Measurements from ENCODE around the gene WDR13. TPM values are rescaled to one million over a fixed set of nuclear protein-coding genes. Genes with fewer than 3 reads are reported as not detected.
"Not testable (repeated sequence)": the region's sequence is repeated elsewhere in the genome, so short reads cannot be mapped to it uniquely, and the experiment has no call there.

Gene WDR13
- 38.6 TPM for total RNA-seq

- peak; percentile 90 for DNase-seq
These were observed at the start of gene WDR13 for GRCh38 chrX:48597353-48598264. TSS of gene WDR13 (plus strand) at chrX:48597492. CDS start at chrX:48597997, 505 bp downstream.

DNA sequence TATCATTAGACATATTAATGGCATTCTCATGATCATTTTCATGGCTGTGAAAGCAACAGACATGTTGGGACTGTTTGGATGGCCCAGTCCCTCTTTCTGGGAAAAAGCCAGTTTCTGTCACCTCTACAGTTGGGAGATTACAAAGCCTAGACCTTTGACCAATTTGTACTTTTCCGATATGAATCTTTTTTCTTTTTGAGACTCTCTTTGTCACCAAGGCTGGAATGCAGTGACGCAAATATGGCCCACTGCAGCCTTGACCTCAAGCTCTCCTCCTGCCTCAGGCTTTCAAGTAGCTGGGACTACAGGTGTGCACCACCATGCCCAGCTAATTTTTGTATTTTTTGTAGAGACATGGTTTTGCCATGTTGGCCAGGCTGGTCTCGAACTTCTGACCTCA lies 48.4 kb upstream of the WDR13 start:
- DNase-seq, result no peak

GRCh38 chrX:48555731-48556325 lies 41.5 kb upstream of the WDR13 start:
- DNase-seq, result not testable (repeated sequence)

DNA sequence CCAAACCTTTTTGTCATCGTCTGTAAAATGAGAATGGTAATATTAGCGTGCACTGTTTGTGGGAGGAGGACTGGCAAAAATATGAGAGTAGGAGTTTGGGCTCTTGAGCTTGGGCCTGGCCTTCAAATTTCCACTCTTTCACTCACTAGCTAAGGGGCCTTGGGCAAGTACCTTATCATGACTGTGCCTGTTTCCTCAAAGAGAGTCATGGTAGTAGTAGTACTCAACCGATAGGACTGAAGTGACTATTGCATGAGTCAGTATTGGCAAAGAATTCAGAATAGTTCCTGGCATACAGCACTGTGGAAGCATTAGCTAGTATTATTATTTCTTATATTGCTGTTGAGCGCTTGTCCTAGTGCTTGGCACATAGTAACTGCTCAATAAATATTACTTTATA lies 39.0 kb upstream of the WDR13 start:
- no peak for DNase-seq

DNA sequence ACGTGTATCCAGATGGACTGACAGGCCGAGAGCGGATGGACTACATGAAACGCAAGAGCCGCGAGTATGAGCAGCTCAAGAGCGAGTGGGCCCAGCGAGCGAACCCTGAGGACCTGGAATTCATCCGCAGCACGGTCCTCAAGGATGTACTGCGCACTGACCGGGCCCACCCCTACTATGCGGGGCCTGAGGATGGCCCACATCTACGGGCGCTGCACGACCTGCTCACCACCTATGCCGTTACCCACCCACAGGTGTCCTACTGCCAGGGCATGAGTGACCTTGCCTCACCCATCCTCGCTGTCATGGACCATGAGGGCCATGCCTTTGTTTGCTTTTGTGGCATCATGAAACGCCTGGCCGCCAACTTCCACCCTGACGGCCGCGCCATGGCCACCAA lies 37.7 kb upstream of the WDR13 start:
- no peak for DNase-seq

DNA sequence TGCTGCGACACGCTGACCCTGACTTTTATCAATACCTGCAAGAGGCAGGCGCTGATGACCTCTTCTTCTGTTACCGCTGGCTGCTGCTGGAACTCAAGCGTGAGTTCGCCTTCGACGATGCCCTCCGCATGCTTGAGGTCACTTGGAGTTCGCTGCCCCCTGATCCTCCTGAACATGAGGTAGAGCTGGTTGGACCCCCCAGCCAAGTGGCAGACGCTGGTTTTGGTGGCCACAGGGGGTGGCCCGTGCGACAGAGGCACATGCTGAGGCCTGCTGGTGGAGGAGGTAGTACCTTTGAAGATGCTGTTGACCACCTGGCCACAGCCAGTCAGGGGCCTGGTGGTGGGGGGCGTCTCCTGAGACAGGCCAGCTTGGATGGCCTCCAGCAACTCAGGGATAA lies 37.2 kb upstream of the WDR13 start:
- no peak for DNase-seq

GRCh38 chrX:48560681-48561080 lies 36.6 kb upstream of the WDR13 start:
- DNase-seq, result no peak

- DNase-seq, result no peak
These were observed 27.3 kb upstream of the WDR13 start for GRCh38 chrX:48569958-48570357.

GRCh38 chrX:48573690-48574269 lies 23.5 kb upstream of the WDR13 start:
- peak; percentile 53 for DNase-seq

DNA sequence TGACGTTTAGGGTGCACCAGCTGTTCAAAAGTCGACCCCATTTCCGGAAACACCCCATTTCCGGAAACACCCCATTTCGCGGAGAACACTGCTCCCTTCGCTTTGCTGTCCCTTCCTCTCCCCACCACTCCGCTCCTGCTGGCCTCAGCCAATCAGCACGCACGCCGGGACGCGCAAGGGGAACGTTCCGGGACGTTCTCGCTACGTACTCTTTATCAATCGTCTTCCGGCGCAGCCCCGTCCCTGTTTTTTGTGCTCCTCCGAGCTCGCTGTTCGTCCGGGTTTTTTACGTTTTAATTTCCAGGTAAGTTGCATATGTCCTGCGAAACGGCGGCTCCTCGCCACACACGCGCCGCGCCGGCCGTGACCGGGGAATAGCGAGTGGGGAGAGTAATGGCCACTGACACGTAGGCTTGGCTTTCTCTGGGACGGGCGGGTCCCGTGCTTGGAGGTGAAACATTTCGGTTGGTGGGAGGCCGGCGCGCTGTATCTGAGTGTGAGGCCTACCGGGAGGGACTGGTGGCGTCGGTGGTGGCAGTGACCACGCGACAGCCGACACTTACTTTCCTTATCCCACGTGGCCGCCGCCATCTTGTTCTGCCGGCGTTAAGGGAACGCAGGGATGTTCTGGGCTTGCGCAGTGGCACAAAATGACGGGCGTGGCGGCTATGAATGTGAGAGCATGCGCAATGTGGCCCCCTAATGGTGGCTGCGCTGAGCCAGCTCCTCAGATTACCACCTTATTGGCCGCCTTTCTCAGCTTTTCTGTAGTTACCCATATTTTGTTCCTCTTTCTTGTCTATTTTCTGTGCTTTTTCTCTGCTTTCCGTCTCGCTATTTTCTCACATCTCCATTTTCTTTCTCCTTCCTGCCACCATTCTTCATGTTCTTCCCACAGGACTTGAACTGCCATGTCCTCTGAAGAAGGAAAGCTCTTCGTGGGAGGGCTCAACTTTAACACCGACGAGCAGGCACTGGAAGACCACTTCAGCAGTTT lies 22.7 kb upstream of the WDR13 start, which contains the start of gene RBM3:
Gene RBM3 (plus strand): TSS at position 215 of the 997 bp plus-strand sequence. CDS start 697 bp downstream, at position 912.
- DNase-seq, result peak; percentile 92

GRCh38 chrX:48575642-48576041 lies 21.6 kb upstream of the WDR13 start:
- no peak for DNase-seq

GRCh38 chrX:48576108-48576507 lies 21.2 kb upstream of the WDR13 start:
- no peak for DNase-seq

- DNase-seq, result no peak
These were observed 18.6 kb upstream of the WDR13 start for GRCh38 chrX:48578661-48579128.

- no peak for DNase-seq
These were observed 18.0 kb upstream of the WDR13 start for GRCh38 chrX:48579259-48579658.

DNA sequence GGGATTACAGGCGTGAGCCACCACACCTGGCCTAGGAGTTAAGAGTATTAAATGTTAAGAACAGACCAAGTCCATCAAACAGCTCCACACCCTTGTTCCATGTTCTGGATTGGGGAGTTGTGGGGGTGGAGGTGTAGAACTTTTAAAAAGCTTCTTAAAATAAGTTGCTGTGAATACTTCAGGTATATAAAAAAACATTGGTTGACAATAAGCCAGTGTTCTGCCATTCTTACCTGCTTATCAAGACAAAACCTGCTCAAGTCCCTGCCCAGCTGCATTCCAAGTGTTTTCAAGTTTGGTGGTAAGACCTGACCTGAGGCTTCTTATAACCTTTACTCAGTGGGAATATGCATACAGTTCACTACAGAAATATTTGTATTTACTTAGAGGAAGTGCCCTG lies 16.6 kb upstream of the WDR13 start:
- no peak for DNase-seq

DNA sequence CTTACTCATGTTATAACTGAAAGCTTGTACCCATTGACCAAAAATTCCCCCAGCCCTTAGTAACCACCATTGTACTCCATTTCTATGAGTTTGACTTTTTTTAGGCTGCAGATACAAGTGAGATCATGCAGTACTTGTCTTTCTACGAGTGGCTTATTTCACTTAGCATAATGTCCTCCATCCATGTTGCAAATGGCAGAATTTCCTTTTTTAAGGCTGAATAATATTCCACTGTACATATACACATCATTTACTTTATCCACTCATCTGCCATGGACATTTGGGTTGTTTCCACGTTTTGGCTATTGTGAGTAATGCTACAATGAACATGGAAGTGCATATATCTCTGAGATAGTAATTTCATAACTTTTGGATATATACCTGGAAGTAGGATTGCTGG lies 12.6 kb upstream of the WDR13 start:
- no peak for DNase-seq

DNA sequence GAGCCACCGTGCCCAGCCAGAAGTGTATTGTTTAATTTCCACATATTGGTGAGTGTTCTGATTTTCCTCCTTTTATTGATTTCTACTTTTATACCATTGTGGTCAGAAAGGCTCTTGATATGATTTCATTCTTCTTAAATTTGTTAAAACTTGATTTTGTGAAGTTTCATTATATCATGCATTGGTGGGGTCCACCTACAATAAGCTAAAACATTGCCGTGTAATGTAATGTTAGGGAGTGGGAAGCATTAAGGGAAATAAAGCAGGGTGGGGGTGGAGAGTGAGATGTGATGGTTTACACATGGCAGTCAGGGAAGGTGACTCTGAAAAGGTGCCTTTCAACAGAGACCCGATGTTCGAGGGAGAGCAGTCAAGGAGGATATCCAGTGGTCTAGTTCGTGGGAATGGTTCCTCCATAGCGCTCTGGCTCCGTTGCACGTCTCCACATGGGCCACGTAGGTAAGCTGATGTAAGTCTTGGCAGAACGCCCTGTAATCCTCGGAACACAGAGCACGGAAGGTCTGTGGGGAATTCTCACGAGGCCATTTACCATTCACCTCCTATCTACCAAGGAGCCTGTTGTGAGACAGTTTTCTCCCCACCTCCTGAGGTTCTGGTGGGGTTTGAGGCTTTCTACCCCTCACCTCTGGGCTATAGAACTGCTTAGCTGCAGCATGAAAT lies 7.7 kb upstream of the WDR13 start:
- DNase-seq, result no peak

GRCh38 chrX:48590203-48591103 lies 6.8 kb upstream of the WDR13 start:
- no peak for DNase-seq

DNA sequence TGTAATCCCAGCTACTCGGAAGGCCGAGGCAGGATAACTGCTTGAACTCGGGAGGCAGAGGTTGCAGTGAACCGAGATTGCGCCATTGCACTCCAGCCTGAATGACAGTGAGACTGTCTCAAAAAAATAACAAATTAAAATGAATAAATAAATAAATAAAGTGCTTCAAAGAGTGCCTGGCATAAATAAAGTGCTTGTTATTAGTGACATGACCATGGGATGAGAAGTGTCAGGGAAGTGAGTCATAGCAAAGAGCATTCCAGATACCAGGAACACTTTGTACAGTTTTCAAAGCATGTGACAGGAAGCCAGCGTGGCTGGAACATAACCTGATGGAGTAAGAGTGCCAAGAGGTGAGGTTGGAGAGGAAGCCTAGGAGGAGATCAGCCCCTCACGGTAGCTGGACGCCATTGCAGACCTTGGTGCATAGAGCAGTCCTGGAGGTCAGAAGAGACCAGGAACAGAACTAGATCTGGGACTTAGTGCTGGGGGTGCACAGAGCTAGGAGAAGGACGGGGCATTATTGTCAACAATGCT lies 6.0 kb upstream of the WDR13 start:
- DNase-seq, result no peak

DNA sequence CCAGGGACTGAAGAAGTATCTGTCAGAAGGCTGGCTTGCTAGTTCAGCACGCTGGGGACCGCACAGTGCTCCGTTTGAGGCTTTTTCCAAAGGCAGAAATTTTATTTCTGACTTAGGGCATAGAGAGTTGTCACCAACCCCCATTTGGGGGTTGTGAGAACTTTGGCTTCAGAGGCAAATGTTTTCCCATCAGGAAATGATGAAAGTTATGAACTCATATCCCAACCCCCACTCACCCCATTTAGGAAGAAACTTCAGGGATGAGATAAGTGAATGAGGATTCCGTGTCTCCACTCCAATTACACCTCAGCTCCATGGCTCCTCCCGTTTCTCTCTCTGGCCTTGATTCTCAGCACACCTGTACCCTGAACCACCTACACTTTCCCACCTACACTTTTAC lies 4.3 kb upstream of the WDR13 start:
- no peak for DNase-seq

Measured in skin of body (tissue), 2 donors.